GM10847 (cell line): ENCODE measurements around the gene GAS7.

ENCODE experiments used
- POLR2A ChIP-seq: IDR thresholded peaks from 2 replicates; pipeline ENCODE4 v1.6.1; 2011; ENCODE audit not compliant: insufficient read length; ENCODE audit errors: extremely low read depth

Gene GAS7

GRCh38 chr17:9922012-9922848 is 276.2 kb downstream of the GAS7 start:
- no peak for TF ChIP-seq POLR2A

- TF ChIP-seq POLR2A: no peak
Observed at GRCh38 chr17:9918804-9919352, 279.5 kb downstream of the GAS7 start.

- TF ChIP-seq POLR2A: no peak
Observed at GRCh38 chr17:9918352-9918751, 280.1 kb downstream of the GAS7 start.

GRCh38 chr17:9917801-9918200 is 280.6 kb downstream of the GAS7 start:
- TF ChIP-seq POLR2A: no peak

- TF ChIP-seq POLR2A: no peak
Observed at GRCh38 chr17:9917131-9917530, 281.3 kb downstream of the GAS7 start.

GRCh38 chr17:9916108-9916507 is 282.3 kb downstream of the GAS7 start:
- no peak for TF ChIP-seq POLR2A

- TF ChIP-seq POLR2A: no peak
Observed at GRCh38 chr17:9913476-9913875, 284.9 kb downstream of the GAS7 start.

GRCh38 chr17:9912121-9913099 is 286.0 kb downstream of the GAS7 start:
- TF ChIP-seq POLR2A: no peak

- TF ChIP-seq POLR2A: no peak
Observed at GRCh38 chr17:9911089-9911488, 287.3 kb downstream of the GAS7 start.

- TF ChIP-seq POLR2A: no peak
Observed at GRCh38 chr17:9908649-9909042, 289.8 kb downstream of the GAS7 start.

GRCh38 chr17:9907883-9908648 is 290.3 kb downstream of the GAS7 start:
- no peak for TF ChIP-seq POLR2A

GRCh38 chr17:9907131-9907530 is 291.3 kb downstream of the GAS7 start:
- no peak for TF ChIP-seq POLR2A

- TF ChIP-seq POLR2A: no peak
Observed at GRCh38 chr17:9906616-9907015, 291.8 kb downstream of the GAS7 start.

GRCh38 chr17:9905902-9906301 is 292.5 kb downstream of the GAS7 start:
- TF ChIP-seq POLR2A: no peak

- no peak for TF ChIP-seq POLR2A
Observed at GRCh38 chr17:9905078-9905415, 293.4 kb downstream of the GAS7 start, which contains the start of gene RCVRN. Gene RCVRN (minus strand): TSS chr17:9905271. CDS start chr17:9905180, 91 bp downstream.
